Measurements from ENCODE around the gene CDKN1B. TPM values are rescaled to one million over a fixed set of nuclear protein-coding genes. Genes with fewer than 3 reads are reported as not detected.
A peak's percentile ranks its signal among the peaks of the same experiment; 100 is the strongest.

Gene CDKN1B
- total and polyA plus RNA-seq, 2 of the 4 experiments (the other 2 are of a cell fraction), result 13.9 to 17.4 TPM

DNA sequence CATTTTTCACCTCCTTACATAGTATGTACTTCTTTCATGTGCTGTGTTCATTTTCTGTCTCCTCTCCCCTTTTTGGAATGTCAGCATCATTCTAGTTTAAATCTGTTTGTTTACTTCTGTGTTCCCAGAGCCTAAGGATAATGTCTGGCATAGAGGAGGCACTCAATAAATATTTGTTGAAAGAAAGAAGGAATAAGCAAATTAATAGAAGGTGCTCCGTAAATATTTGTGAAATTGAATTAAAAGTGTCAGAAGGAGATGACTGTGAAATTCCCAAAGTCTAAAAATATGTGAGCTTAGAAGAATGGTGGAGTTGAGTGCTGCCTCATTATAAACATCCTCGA lies 3.3 kb upstream of the CDKN1B start:
- H3K9me1 ChIP-seq (ENCODE audit: insufficient read depth, low read length), result peaks cover 5% of the 10 kb centered on the region; the same call in 1 of the 2 replicates
- CTCF ChIA-PET, result interaction anchor here (1.0 to 1.1 kb wide), 2 partner anchors 24 to 51 kb away, joined by 3 read pairs; no protein-coding TSS in a partner anchor
- intact Hi-C loops (cut with micrococcal nuclease), result no loop called here

More for the DNA sequence above, 3.3 kb upstream of the CDKN1B start:
- no TSS peak for BruUV-seq (replicated peaks)
- no peak overlapping the region for H2BK20ac ChIP-seq (ENCODE audit: low read depth, low read length)
- H3K79me1 ChIP-seq (ENCODE audit: low read depth in 1 of 2, low read length in 2 of 2), result peaks cover 6 to 29% of the 10 kb centered on the region in 2 experiments
- H2BK5ac ChIP-seq (ENCODE audit: low read depth, low read length, poor library complexity, severe bottlenecking), result no peak overlapping the region
- H4K5ac ChIP-seq (ENCODE audit: low read depth, low read length), result no peak overlapping the region
- peak overlapping the region; percentile 65 for H3K4me2 ChIP-seq (ENCODE audit: low read depth, low read length)
- H3K56ac ChIP-seq (ENCODE audit: extremely low read depth, insufficient read depth, low read length), result no peak overlapping the region
- H3K36me3 ChIP-seq (ENCODE audit: control insufficient read depth, insufficient read depth, low read length), result peaks cover 4% of the 10 kb centered on the region
- H3K14ac ChIP-seq (replicated peaks; ENCODE audit: low read depth, low read length), result no peak overlapping the region
- peak overlapping the region in 1 of 2 experiments; percentile 64; a peak in 1 of 4 replicates for H4K8ac ChIP-seq (ENCODE audit: low read depth in 2 of 2, low read length in 2 of 2)
- 13% methylated on average over 1 of the region's 2 CpGs; no CpG with 5 or more reads in 1 of the 2 experiments for WGBS, 2 experiments (ENCODE audit: extremely low coverage in 2 of 2, insufficient read length in 1 of 2)
- dilution Hi-C loops (cut with HindIII; ENCODE audit: low sequenced_read_pairs, unreplicated experiment), result no loop called here
- no peak overlapping the region; the same call in 1 of the 2 replicates for H3K4ac ChIP-seq (ENCODE audit: low read depth, low read length)
- peak overlapping the region; percentile 91 for H2AFZ ChIP-seq (replicated peaks; ENCODE audit: low read length, poor library complexity)
- no peak overlapping the region for H3K27ac ChIP-seq (ENCODE audit: insufficient read depth, low read length)
- H3K9me3 ChIP-seq (ENCODE audit: control insufficient read depth, insufficient read depth, low read length), result no peaks in the 10 kb centered on the region
- peak overlapping the region; percentile 14; the same call in 1 of the 2 replicates for H2BK120ac ChIP-seq (ENCODE audit: low read depth, low read length)
- TF ChIP-seq CTCF (conservative IDR thresholded peaks at IDR 0.05; ENCODE audit: low read depth, low read length) (no peak), POLR2A (IDR thresholded peaks at IDR 0.05; ENCODE audit: low read depth, low read length) (no peak), RAD21 (IDR thresholded peaks at IDR 0.05; ENCODE audit: low read length) (no peak), FOS (IDR thresholded peaks at IDR 0.05; ENCODE audit: low read depth, low read length) (no peak), MXI1 (IDR thresholded peaks at IDR 0.05; ENCODE audit: borderline replicate concordance, low read depth, low read length) (no peak), CEBPB (IDR thresholded peaks at IDR 0.05; ENCODE audit: low read depth, low read length) (no peak), ELK1 (IDR thresholded peaks at IDR 0.05; ENCODE audit: borderline replicate concordance, low read depth, low read length) (no peak), BHLHE40 (IDR thresholded peaks at IDR 0.05; ENCODE audit: low read depth, low read length) (no peak), SMC3 (IDR thresholded peaks at IDR 0.05; ENCODE audit: low read depth, low read length) (no peak), RCOR1 (IDR thresholded peaks at IDR 0.05; ENCODE audit: insufficient replicate concordance, low read length) (no peak), MAZ (IDR thresholded peaks at IDR 0.05; ENCODE audit: borderline replicate concordance, low read depth, low read length) (no peak), MAFK (IDR thresholded peaks at IDR 0.05; ENCODE audit: low read depth, low read length) (no peak), CHD1 (IDR thresholded peaks at IDR 0.05; ENCODE audit: low read depth, low read length) (no peak), RFX5 (IDR thresholded peaks at IDR 0.05; ENCODE audit: low read depth, low read length) (no peak), NFE2L2 (IDR thresholded peaks at IDR 0.05; ENCODE audit: low read depth, low read length) (no peak)
- TF ChIP-seq, protein P1, sequence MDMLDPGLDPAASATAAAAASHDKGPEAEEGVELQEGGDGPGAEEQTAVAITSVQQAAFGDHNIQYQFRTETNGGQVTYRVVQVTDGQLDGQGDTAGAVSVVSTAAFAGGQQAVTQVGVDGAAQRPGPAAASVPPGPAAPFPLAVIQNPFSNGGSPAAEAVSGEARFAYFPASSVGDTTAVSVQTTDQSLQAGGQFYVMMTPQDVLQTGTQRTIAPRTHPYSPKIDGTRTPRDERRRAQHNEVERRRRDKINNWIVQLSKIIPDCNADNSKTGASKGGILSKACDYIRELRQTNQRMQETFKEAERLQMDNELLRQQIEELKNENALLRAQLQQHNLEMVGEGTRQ (IDR thresholded peaks at IDR 0.05; ENCODE audit: low read depth, low read length), result no peak
- in situ Hi-C loops (cut with MboI; ENCODE audit: low sequenced_read_pairs), result loop anchor here (25.0 kb wide), 1 partner anchor 1002 kb away; no protein-coding TSS in a partner anchor
- H3K18ac ChIP-seq (ENCODE audit: low read depth, low read length), result no peak overlapping the region
- no peak for ATAC-seq (ENCODE audit: low read depth)
- H2BK15ac ChIP-seq (ENCODE audit: low read depth, low read length), result 0 out of 3 replicates have a peak overlapping the region, but pooled peaks have one; percentile 45
- H2AK5ac ChIP-seq (ENCODE audit: low read depth, low read length), result no peak overlapping the region
- H3K23ac ChIP-seq (ENCODE audit: low read depth, low read length), result no peak overlapping the region; the same call in 1 of the 2 replicates
- peaks cover 9% of the 10 kb centered on the region; the same call in 1 of the 2 replicates for H4K20me1 ChIP-seq (ENCODE audit: insufficient read depth, low read length)
- peak overlapping the region; percentile 81 for H2AK9ac ChIP-seq (replicated peaks; ENCODE audit: low read depth, low read length, poor library complexity)
- peak overlapping the region; percentile 11; the same call in 1 of the 2 replicates for H3K4me3 ChIP-seq (ENCODE audit: insufficient read depth, low read depth, low read length)
- peaks cover 20% of the 10 kb centered on the region for H3K4me1 ChIP-seq (ENCODE audit: control insufficient read depth, insufficient read depth, low read length)
- 0 out of 2 replicates have a peak overlapping the region, but pooled peaks have one; percentile 22 for H3K9ac ChIP-seq (ENCODE audit: low read depth, low read length)
- no peaks in the 10 kb centered on the region for H3K27me3 ChIP-seq (ENCODE audit: control insufficient read depth, insufficient read depth, low read length)
- POLR2A ChIA-PET (ENCODE audit: unreplicated experiment), result interaction anchor here (0.6 kb wide), 1 partner anchor 10 kb away, joined by 3 read pairs; no protein-coding TSS in a partner anchor
- DNase-seq, result no peak
- no peak overlapping the region for H4K91ac ChIP-seq (ENCODE audit: insufficient read depth, low read depth, low read length)
